Sigmoid colon (tissue), 4 donors: ENCODE results near the gene PABPC1L2B.

ENCODE experiments used
- CTCF ChIP-seq, 4 experiments: fragments of 450-650 bp in 3 of 4; fragments of 200-600 bp in 1 of 4; IDR thresholded peaks; one replicate each; pipeline ENCODE4 v1.5.1; 2016 to 2019; ENCODE audit warnings: antibody characterized with exemption in 4 of 4, mild to moderate bottlenecking in 3 of 4, moderate library complexity in 2 of 4
- EP300 ChIP-seq, 4 donors: sonication (generic); formaldehyde crosslinking; IDR thresholded peaks; one replicate each; pipeline ENCODE4 v1.6.1; 2017; ENCODE audit warnings: antibody characterized with exemption in 4 of 4
- POLR2A ChIP-seq, 2 donors: fragments of 450-650 bp; IDR thresholded peaks; one replicate each; pipeline ENCODE4 v1.6.1; 2016; ENCODE audit warnings: antibody characterized with exemption in 2 of 2, mild to moderate bottlenecking in 2 of 2, moderate library complexity in 2 of 2
- POLR2AphosphoS5 ChIP-seq, 4 donors: sonication (generic); formaldehyde crosslinking; IDR thresholded peaks; one replicate each; pipeline ENCODE4 v1.6.1; 2017; ENCODE audit warnings: antibody characterized with exemption in 4 of 4

- TF ChIP-seq CTCF (IDR thresholded peaks at IDR 0.05): no peak
- no peak for TF ChIP-seq POLR2AphosphoS5 (IDR thresholded peaks at IDR 0.05)
- no peak for TF ChIP-seq POLR2A (IDR thresholded peaks at IDR 0.05)
- no peak for TF ChIP-seq EP300 (IDR thresholded peaks at IDR 0.05)
These were observed 18.8 kb downstream of the PABPC1L2B start for GRCh38 chrX:73021361-73022092.
